ENCODE results near the gene FBXL2.

The FBXL2 gene

GRCh38 chr3:33430571-33430970, 153.3 kb downstream of the FBXL2 start:
- DNase-seq, result no peak

- DNase-seq, result no peak
Measured at GRCh38 chr3:33433843-33434242, 156.6 kb downstream of the FBXL2 start.

All from activated T-cell treated with anti-CD3 and anti-CD28 coated beads for 4 hours (primary cell).